SK-N-SH (cell line): Measurements from ENCODE around the gene RABL6.

Experiments
- TF ChIP-seq, protein P1 (sequence below): IDR thresholded peaks from 2 replicates; pipeline ENCODE4 v1.4.0; 2012; ENCODE audit warnings: low read depth
- TF ChIP-seq, protein P2 (sequence below): fragments of 200-600 bp; sonication (generic); IDR thresholded peaks from 2 replicates; pipeline ENCODE4 v1.6.1; 2017; ENCODE audit warnings: antibody characterized with exemption, mild to moderate bottlenecking, moderate library complexity
- TF ChIP-seq, protein P3 (sequence below): fragments of 150-350 bp; IDR thresholded peaks from 2 replicates; pipeline ENCODE4 v1.6.1; 2016; ENCODE audit warnings: mild to moderate bottlenecking, low read depth, low read length
- TF ChIP-seq, protein P4 (sequence below): IDR thresholded peaks from 2 replicates; pipeline ENCODE4 v1.6.1; 2012; ENCODE audit warnings: mild to moderate bottlenecking, low read depth, low read length, moderate library complexity

DNA sequence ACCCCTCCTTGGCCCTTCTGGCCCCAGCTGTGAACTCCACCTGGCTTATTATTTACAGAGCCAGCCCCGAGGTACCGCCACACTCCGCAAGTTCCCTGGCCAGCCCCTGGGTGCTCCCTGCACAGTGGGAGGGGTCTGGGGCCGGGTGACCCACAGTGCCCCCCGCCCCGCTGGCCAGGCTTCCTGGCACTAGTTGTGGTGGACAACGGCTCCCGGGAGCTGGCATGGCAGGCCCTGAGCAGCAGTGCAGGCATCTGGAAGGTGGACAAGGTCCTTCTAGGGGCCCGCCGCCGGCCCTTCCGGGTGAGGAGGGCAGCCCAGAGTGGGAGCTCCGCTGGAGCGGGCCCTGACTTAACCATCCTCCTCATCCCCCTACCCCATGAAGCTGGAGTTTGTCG is 48.3 kb downstream of the RABL6 start:
- TF ChIP-seq, protein P1, sequence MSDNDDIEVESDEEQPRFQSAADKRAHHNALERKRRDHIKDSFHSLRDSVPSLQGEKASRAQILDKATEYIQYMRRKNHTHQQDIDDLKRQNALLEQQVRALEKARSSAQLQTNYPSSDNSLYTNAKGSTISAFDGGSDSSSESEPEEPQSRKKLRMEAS, result no peak
- TF ChIP-seq, protein P2, sequence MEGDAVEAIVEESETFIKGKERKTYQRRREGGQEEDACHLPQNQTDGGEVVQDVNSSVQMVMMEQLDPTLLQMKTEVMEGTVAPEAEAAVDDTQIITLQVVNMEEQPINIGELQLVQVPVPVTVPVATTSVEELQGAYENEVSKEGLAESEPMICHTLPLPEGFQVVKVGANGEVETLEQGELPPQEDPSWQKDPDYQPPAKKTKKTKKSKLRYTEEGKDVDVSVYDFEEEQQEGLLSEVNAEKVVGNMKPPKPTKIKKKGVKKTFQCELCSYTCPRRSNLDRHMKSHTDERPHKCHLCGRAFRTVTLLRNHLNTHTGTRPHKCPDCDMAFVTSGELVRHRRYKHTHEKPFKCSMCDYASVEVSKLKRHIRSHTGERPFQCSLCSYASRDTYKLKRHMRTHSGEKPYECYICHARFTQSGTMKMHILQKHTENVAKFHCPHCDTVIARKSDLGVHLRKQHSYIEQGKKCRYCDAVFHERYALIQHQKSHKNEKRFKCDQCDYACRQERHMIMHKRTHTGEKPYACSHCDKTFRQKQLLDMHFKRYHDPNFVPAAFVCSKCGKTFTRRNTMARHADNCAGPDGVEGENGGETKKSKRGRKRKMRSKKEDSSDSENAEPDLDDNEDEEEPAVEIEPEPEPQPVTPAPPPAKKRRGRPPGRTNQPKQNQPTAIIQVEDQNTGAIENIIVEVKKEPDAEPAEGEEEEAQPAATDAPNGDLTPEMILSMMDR, result no peak
- TF ChIP-seq, protein P3, sequence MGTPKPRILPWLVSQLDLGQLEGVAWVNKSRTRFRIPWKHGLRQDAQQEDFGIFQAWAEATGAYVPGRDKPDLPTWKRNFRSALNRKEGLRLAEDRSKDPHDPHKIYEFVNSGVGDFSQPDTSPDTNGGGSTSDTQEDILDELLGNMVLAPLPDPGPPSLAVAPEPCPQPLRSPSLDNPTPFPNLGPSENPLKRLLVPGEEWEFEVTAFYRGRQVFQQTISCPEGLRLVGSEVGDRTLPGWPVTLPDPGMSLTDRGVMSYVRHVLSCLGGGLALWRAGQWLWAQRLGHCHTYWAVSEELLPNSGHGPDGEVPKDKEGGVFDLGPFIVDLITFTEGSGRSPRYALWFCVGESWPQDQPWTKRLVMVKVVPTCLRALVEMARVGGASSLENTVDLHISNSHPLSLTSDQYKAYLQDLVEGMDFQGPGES, result no peak
- TF ChIP-seq, protein P4, sequence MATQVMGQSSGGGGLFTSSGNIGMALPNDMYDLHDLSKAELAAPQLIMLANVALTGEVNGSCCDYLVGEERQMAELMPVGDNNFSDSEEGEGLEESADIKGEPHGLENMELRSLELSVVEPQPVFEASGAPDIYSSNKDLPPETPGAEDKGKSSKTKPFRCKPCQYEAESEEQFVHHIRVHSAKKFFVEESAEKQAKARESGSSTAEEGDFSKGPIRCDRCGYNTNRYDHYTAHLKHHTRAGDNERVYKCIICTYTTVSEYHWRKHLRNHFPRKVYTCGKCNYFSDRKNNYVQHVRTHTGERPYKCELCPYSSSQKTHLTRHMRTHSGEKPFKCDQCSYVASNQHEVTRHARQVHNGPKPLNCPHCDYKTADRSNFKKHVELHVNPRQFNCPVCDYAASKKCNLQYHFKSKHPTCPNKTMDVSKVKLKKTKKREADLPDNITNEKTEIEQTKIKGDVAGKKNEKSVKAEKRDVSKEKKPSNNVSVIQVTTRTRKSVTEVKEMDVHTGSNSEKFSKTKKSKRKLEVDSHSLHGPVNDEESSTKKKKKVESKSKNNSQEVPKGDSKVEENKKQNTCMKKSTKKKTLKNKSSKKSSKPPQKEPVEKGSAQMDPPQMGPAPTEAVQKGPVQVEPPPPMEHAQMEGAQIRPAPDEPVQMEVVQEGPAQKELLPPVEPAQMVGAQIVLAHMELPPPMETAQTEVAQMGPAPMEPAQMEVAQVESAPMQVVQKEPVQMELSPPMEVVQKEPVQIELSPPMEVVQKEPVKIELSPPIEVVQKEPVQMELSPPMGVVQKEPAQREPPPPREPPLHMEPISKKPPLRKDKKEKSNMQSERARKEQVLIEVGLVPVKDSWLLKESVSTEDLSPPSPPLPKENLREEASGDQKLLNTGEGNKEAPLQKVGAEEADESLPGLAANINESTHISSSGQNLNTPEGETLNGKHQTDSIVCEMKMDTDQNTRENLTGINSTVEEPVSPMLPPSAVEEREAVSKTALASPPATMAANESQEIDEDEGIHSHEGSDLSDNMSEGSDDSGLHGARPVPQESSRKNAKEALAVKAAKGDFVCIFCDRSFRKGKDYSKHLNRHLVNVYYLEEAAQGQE, result no peak
